RWPE1 (cell line): ENCODE measurements around the gene C5.

ENCODE experiments used
- CTCF ChIA-PET: fragments of 350-600 bp; sonication (Branson Sonifier 250); formaldehyde crosslinking; extraction: SDS; loops from one replicate; lab custom pipeline; 2021; lab: Yijun Ruan, JAX
- POLR2A ChIA-PET: fragments of 400-600 bp; formaldehyde crosslinking; extraction: SDS; loops from one replicate; lab custom pipeline; 2020; ENCODE audit warnings: antibody characterized with exemption; ENCODE audit not compliant: low non-redundant PET; lab: Yijun Ruan, JAX
- DNase-seq: peaks from one replicate; pipeline ENCODE4 v3.0.0; 2012; ENCODE audit warnings: low spot score
- H3K27ac ChIP-seq: fragments of 450-650 bp; 2 replicates; pipeline ENCODE4 v1.5.1; 2017
- TF ChIP-seq, protein P1 (sequence below): fragments of 450-650 bp; conservative IDR thresholded peaks from 2 replicates; pipeline ENCODE4 v1.5.1; 2017; ENCODE audit warnings: low read depth, mild to moderate bottlenecking

C5 gene

DNA sequence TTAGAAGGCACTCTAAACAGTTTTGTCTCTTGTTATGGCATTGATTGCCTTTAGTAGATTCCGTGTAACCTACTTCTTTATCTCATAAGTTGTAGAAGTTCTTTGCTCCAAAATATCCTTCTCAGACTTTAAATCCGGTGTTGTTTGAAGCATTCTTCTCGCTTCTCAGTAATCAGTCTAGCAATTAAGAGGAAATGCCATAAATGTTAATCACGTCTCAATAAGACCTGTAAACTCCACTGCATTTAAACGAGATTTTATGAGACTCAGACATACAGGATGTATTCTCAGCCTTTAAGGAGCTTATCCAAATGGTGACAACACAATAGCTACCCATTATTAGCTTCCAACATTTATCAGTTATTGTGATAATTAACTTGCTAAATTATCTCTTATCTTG lies 7.7 kb upstream of the C5 start:
- DNase-seq: no peak
- TF ChIP-seq, protein P1, sequence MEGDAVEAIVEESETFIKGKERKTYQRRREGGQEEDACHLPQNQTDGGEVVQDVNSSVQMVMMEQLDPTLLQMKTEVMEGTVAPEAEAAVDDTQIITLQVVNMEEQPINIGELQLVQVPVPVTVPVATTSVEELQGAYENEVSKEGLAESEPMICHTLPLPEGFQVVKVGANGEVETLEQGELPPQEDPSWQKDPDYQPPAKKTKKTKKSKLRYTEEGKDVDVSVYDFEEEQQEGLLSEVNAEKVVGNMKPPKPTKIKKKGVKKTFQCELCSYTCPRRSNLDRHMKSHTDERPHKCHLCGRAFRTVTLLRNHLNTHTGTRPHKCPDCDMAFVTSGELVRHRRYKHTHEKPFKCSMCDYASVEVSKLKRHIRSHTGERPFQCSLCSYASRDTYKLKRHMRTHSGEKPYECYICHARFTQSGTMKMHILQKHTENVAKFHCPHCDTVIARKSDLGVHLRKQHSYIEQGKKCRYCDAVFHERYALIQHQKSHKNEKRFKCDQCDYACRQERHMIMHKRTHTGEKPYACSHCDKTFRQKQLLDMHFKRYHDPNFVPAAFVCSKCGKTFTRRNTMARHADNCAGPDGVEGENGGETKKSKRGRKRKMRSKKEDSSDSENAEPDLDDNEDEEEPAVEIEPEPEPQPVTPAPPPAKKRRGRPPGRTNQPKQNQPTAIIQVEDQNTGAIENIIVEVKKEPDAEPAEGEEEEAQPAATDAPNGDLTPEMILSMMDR: no peak
- ChIA-PET CTCF (no interaction called here), POLR2A (no interaction called here)
- H3K27ac ChIP-seq: no peak overlapping the region

DNA sequence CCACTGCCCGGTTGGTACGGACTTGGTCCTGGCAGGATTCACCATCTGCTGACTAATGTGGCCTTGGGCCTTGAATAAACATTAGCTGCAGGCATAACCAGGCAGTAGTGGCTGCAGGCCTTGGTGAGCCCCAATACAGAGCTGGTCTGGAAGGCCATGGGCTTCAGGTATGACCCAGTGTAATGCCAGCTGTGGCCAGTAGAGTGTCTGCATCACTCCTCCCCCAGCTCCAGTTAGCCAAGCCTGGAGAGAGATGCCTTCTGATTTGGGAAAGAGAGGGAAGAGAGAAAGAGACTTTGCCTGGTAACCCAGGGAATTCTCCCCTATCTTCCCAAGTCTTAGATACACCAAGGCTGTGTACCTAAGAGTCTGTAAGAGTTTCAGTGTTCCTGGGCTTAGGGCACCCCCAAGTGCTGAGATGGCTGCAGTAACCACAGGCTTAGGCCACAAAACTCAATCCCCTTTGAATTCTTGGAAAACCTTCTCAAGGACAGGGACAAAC lies 5.6 kb upstream of the C5 start:
- no peak overlapping the region for H3K27ac ChIP-seq
- TF ChIP-seq, protein P1: peak; percentile 28; the same call in 1 of the 2 replicates
- DNase-seq: no peak
- POLR2A ChIA-PET: no interaction called here
- CTCF ChIA-PET: interaction anchor here (1.3 kb wide), 2 partner anchors 19 to 70 kb away, joined by 3 to 4 read pairs; no protein-coding TSS in a partner anchor

DNA sequence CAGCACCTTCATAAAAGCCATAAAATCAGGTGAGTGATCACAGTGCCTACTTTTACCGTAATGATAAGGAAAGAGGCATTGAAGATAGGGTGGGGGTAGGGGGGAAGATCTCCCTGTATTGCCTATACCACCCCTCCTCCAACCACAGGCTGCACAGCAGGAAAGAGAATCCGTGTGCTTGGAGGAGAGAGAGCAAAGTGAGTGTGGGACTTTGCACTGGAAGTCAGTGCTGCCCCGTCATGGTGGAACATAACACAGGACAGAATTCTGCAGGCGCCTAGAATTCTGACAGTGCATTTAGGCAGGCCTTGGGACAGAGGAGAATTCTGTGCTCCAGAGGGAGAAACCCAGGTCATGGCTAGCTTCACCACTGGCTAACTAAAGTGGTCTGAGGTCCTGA lies 3.5 kb upstream of the C5 start:
- TF ChIP-seq, protein P1: no peak
- H3K27ac ChIP-seq: no peak overlapping the region
- CTCF ChIA-PET: interaction anchor here (0.8 kb wide), 1 partner anchor 353 kb away, joined by 4 read pairs; no protein-coding TSS in a partner anchor
- DNase-seq: no peak
- POLR2A ChIA-PET: no interaction called here

DNA sequence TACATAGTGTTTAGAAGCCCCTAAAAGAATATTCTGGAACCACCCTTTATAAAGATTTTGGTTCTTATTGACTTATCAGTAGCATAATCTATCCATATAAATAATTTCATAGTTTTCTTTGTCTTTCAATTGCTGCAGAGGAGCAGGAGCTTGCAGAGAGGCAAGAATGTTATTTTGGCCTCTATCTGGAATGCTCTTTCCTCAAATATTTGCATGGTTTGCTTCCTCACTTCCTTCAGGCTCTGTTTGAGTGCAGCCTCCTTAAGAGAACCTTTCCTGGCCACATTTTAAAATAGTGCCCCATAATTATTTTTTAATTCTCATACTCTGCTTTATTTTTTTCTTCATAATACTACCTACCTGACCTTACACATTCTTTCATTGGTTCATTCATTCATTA lies 1.5 kb downstream of the C5 start:
- ChIA-PET CTCF (interaction anchor here (0.6 to 1.6 kb wide), 3 partner anchors 11 to 651 kb away, joined by 3 to 5 read pairs (median 3); no protein-coding TSS in a partner anchor), POLR2A (no interaction called here)
- TF ChIP-seq, protein P1: no peak
- no peak overlapping the region for H3K27ac ChIP-seq
- no peak for DNase-seq

DNA sequence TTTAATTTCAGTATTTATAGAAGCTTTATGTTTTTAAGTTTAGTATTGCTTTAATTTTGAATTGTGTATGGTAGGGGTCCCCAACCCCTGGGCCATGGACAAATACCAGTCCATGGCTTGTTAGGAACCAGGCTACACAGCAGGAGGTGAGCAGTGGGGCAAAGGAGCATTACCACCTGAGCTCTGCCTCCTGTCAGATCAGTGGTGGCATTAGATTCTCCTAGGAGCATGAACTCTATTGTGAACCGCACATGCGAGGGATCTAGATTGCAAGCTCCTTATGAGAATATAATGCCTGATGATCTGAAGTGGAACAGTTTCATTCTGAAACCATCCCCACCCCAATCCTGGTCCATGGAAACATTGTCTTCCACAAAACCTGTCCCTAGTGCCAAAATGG lies 1.9 kb downstream of the C5 start:
- POLR2A ChIA-PET: no interaction called here

DNA sequence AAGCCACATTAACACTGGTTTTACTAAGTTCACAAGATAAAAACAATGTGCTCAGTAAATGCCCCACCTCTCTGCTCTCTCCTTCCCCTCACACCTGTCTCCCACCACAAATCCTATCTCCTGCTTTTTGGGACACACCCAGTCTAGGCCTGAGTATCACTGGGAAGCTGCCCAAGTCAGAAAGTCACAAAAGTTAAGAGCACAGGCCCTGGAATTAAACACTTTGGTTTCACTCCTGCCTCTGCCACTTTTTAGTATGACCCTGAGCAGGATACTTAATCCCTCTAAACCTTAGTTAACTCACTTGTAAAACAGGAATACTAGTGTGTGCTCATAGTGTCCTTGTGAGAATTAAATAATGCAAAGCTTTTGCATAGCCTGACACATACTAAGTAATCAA lies 11.3 kb downstream of the C5 start:
- DNase-seq: no peak
- POLR2A ChIA-PET: no interaction called here
- CTCF ChIA-PET: interaction anchor here (0.5 kb wide), 1 partner anchor 34 kb away, joined by 4 read pairs; no protein-coding TSS in a partner anchor
- TF ChIP-seq, protein P1: no peak
- no peak overlapping the region for H3K27ac ChIP-seq

More for the DNA sequence above, 1.9 kb downstream of the C5 start:
- TF ChIP-seq, protein P1: no peak
- no peak overlapping the region for H3K27ac ChIP-seq
- CTCF ChIA-PET: interaction anchor here (0.6 to 1.6 kb wide), 3 partner anchors 12 to 652 kb away, joined by 3 to 5 read pairs (median 3); no protein-coding TSS in a partner anchor
- no peak for DNase-seq
